ENCODE data around the gene NCKAP5. TPM values are rescaled to one million over a fixed set of nuclear protein-coding genes. Genes with fewer than 3 reads are reported as not detected.
A peak's percentile ranks its signal among the peaks of the same experiment; 100 is the strongest.

Gene NCKAP5
- total and polyA plus RNA-seq, 2 donors = 1.9 to 2.0 TPM

GRCh38 chr2:132670496-132671150 lies 897.6 kb downstream of the NCKAP5 start:
- H3K36me3 ChIP-seq (ENCODE audit: control insufficient read depth in 2 of 2, insufficient read depth in 2 of 2, low read length in 1 of 2) = no peaks in the 10 kb centered on the region
- no peak overlapping the region for H3K4me3 ChIP-seq (ENCODE audit: low read length in 2 of 2)
- H3K4me1 ChIP-seq (ENCODE audit: control insufficient read depth in 2 of 2, insufficient read depth in 2 of 2, low read length in 2 of 2) = no peaks in the 10 kb centered on the region
- 3% methylated on average over 44 of the region's 44 CpGs for WGBS
- H3K9me3 ChIP-seq (ENCODE audit: control insufficient read depth in 2 of 2, insufficient read depth in 1 of 2, low read length in 1 of 2) = no peaks in the 10 kb centered on the region
- H3K27ac ChIP-seq (ENCODE audit: low read depth in 1 of 2, low read length in 1 of 2) = no peak overlapping the region
- peaks cover 37 to 55% of the 10 kb centered on the region in 2 donors for H3K27me3 ChIP-seq (ENCODE audit: control insufficient read depth in 2 of 2, insufficient read depth in 1 of 2, low read length in 1 of 2)
- no peak for DNase-seq (ENCODE audit: low read depth in 6 of 9, low spot score in 9 of 9)

- Histone ChIP-seq H3K27me3 (ENCODE audit: control insufficient read depth in 2 of 2, insufficient read depth in 1 of 2, low read length in 1 of 2) (peaks cover 37 to 55% of the 10 kb centered on the region in 2 donors), H3K36me3 (ENCODE audit: control insufficient read depth in 2 of 2, insufficient read depth in 2 of 2, low read length in 1 of 2) (no peaks in the 10 kb centered on the region), H3K27ac (ENCODE audit: low read depth in 1 of 2, low read length in 1 of 2) (no peak within 1 kb of the TSS), H3K4me1 (ENCODE audit: control insufficient read depth in 2 of 2, insufficient read depth in 2 of 2, low read length in 2 of 2) (no peaks in the 10 kb centered on the region), H3K4me3 (ENCODE audit: low read length in 2 of 2) (peak within 1 kb of the TSS; percentile 13 to 24), H3K9me3 (ENCODE audit: control insufficient read depth in 2 of 2, insufficient read depth in 1 of 2, low read length in 1 of 2) (no peaks in the 10 kb centered on the region)
- 2% methylated on average over 59 of the region's 59 CpGs for WGBS
- DNase-seq (ENCODE audit: low read depth in 6 of 9, low spot score in 9 of 9) = no peak
These were observed 898.3 kb downstream of the NCKAP5 start, which contains the start of gene LYPD1 for GRCh38 chr2:132669908-132670495. Gene LYPD1, minus strand, starts transcription at chr2:132670205. Its CDS starts 273 bp downstream, at chr2:132669932.

GRCh38 chr2:132668987-132669907 lies 899.0 kb downstream of the NCKAP5 start:
- Histone ChIP-seq H3K27ac (ENCODE audit: low read depth in 1 of 2, low read length in 1 of 2) (no peak overlapping the region), H3K4me1 (ENCODE audit: control insufficient read depth in 2 of 2, insufficient read depth in 2 of 2, low read length in 2 of 2) (no peaks in the 10 kb centered on the region), H3K27me3 (ENCODE audit: control insufficient read depth in 2 of 2, insufficient read depth in 1 of 2, low read length in 1 of 2) (peaks cover 37 to 55% of the 10 kb centered on the region in 2 donors), H3K36me3 (ENCODE audit: control insufficient read depth in 2 of 2, insufficient read depth in 2 of 2, low read length in 1 of 2) (no peaks in the 10 kb centered on the region), H3K9me3 (ENCODE audit: control insufficient read depth in 2 of 2, insufficient read depth in 1 of 2, low read length in 1 of 2) (no peaks in the 10 kb centered on the region), H3K4me3 (ENCODE audit: low read length in 2 of 2) (peak overlapping the region; percentile 13 to 24)
- no peak for DNase-seq (ENCODE audit: low read depth in 6 of 9, low spot score in 9 of 9)
- WGBS = 3% methylated on average over 80 of the region's 80 CpGs

- Histone ChIP-seq H3K27ac (ENCODE audit: low read depth in 1 of 2, low read length in 1 of 2) (no peak overlapping the region), H3K4me3 (ENCODE audit: low read length in 2 of 2) (no peak overlapping the region), H3K9me3 (ENCODE audit: control insufficient read depth in 2 of 2, insufficient read depth in 1 of 2, low read length in 1 of 2) (no peaks in the 10 kb centered on the region), H3K36me3 (ENCODE audit: control insufficient read depth in 2 of 2, insufficient read depth in 2 of 2, low read length in 1 of 2) (no peaks in the 10 kb centered on the region), H3K4me1 (ENCODE audit: control insufficient read depth in 2 of 2, insufficient read depth in 2 of 2, low read length in 2 of 2) (no peaks in the 10 kb centered on the region), H3K27me3 (ENCODE audit: control insufficient read depth in 2 of 2, insufficient read depth in 1 of 2, low read length in 1 of 2) (peaks cover 37 to 55% of the 10 kb centered on the region in 2 donors)
- WGBS = 6% methylated on average over 25 of the region's 25 CpGs
- DNase-seq (ENCODE audit: low read depth in 6 of 9, low spot score in 9 of 9) = no peak
These were observed 900.0 kb downstream of the NCKAP5 start for GRCh38 chr2:132668189-132668823.

- no peak for DNase-seq (ENCODE audit: low read depth in 6 of 9, low spot score in 9 of 9)
- no peaks in the 10 kb centered on the region for H3K4me1 ChIP-seq (ENCODE audit: control insufficient read depth in 2 of 2, insufficient read depth in 2 of 2, low read length in 2 of 2)
- H3K27me3 ChIP-seq (ENCODE audit: control insufficient read depth in 2 of 2, insufficient read depth in 1 of 2, low read length in 1 of 2) = peaks cover 36 to 55% of the 10 kb centered on the region in 2 donors
- no peak overlapping the region for H3K4me3 ChIP-seq (ENCODE audit: low read length in 2 of 2)
- no peaks in the 10 kb centered on the region for H3K36me3 ChIP-seq (ENCODE audit: control insufficient read depth in 2 of 2, insufficient read depth in 2 of 2, low read length in 1 of 2)
- 49% methylated on average over 1 of the region's 1 CpG for WGBS
- no peak overlapping the region for H3K27ac ChIP-seq (ENCODE audit: low read depth in 1 of 2, low read length in 1 of 2)
- H3K9me3 ChIP-seq (ENCODE audit: control insufficient read depth in 2 of 2, insufficient read depth in 1 of 2, low read length in 1 of 2) = no peaks in the 10 kb centered on the region
These were observed 900.6 kb downstream of the NCKAP5 start for GRCh38 chr2:132667706-132668105.

GRCh38 chr2:132665401-132666140 lies 902.7 kb downstream of the NCKAP5 start:
- no peak overlapping the region for H3K27ac ChIP-seq (ENCODE audit: low read depth in 1 of 2, low read length in 1 of 2)
- DNase-seq (ENCODE audit: low read depth in 6 of 9, low spot score in 9 of 9) = no peak
- H3K36me3 ChIP-seq (ENCODE audit: control insufficient read depth in 2 of 2, insufficient read depth in 2 of 2, low read length in 1 of 2) = no peaks in the 10 kb centered on the region
- no peaks in the 10 kb centered on the region for H3K4me1 ChIP-seq (ENCODE audit: control insufficient read depth in 2 of 2, insufficient read depth in 2 of 2, low read length in 2 of 2)
- H3K9me3 ChIP-seq (ENCODE audit: control insufficient read depth in 2 of 2, insufficient read depth in 1 of 2, low read length in 1 of 2) = no peaks in the 10 kb centered on the region
- no peak overlapping the region for H3K4me3 ChIP-seq (ENCODE audit: low read length in 2 of 2)
- peaks cover 23 to 38% of the 10 kb centered on the region in 2 donors for H3K27me3 ChIP-seq (ENCODE audit: control insufficient read depth in 2 of 2, insufficient read depth in 1 of 2, low read length in 1 of 2)
- WGBS = 95% methylated on average over 4 of the region's 4 CpGs

GRCh38 chr2:132664096-132664495 lies 904.2 kb downstream of the NCKAP5 start:
- Histone ChIP-seq H3K9me3 (ENCODE audit: control insufficient read depth in 2 of 2, insufficient read depth in 1 of 2, low read length in 1 of 2) (no peaks in the 10 kb centered on the region), H3K4me3 (ENCODE audit: low read length in 2 of 2) (no peak overlapping the region), H3K27me3 (ENCODE audit: control insufficient read depth in 2 of 2, insufficient read depth in 1 of 2, low read length in 1 of 2) (peaks cover 8 to 23% of the 10 kb centered on the region in 2 donors), H3K36me3 (ENCODE audit: control insufficient read depth in 2 of 2, insufficient read depth in 2 of 2, low read length in 1 of 2) (no peaks in the 10 kb centered on the region), H3K4me1 (ENCODE audit: control insufficient read depth in 2 of 2, insufficient read depth in 2 of 2, low read length in 2 of 2) (no peaks in the 10 kb centered on the region), H3K27ac (ENCODE audit: low read depth in 1 of 2, low read length in 1 of 2) (no peak overlapping the region)
- DNase-seq (ENCODE audit: low read depth in 6 of 9, low spot score in 9 of 9) = no peak
- 22% methylated on average over 2 of the region's 2 CpGs for WGBS

GRCh38 chr2:132662732-132663131 lies 905.5 kb downstream of the NCKAP5 start:
- Histone ChIP-seq H3K27ac (ENCODE audit: low read depth in 1 of 2, low read length in 1 of 2) (no peak overlapping the region), H3K4me1 (ENCODE audit: control insufficient read depth in 2 of 2, insufficient read depth in 2 of 2, low read length in 2 of 2) (no peaks in the 10 kb centered on the region), H3K36me3 (ENCODE audit: control insufficient read depth in 2 of 2, insufficient read depth in 2 of 2, low read length in 1 of 2) (no peaks in the 10 kb centered on the region), H3K4me3 (ENCODE audit: low read length in 2 of 2) (no peak overlapping the region), H3K27me3 (ENCODE audit: control insufficient read depth in 2 of 2, insufficient read depth in 1 of 2, low read length in 1 of 2) (peaks cover 0 to 10% of the 10 kb centered on the region in 2 donors), H3K9me3 (ENCODE audit: control insufficient read depth in 2 of 2, insufficient read depth in 1 of 2, low read length in 1 of 2) (no peaks in the 10 kb centered on the region)
- WGBS = 80% methylated on average over 3 of the region's 3 CpGs
- DNase-seq (ENCODE audit: low read depth in 6 of 9, low spot score in 9 of 9) = no peak

Data from thymus (tissue), 11 donors.